Liver (tissue), 3 donors: ENCODE data around the gene ZNF18.

Experiments used
- CTCF ChIP-seq: fragments of 150-350 bp; IDR thresholded peaks from 2 replicates; pipeline ENCODE4 v1.5.1; 2017; ENCODE audit warnings: improper control_type of control experiment, low read depth, low read length; ENCODE audit not compliant: missing input control
- EGR1 ChIP-seq, 2 donors: IDR thresholded peaks; 2 replicates each; pipeline ENCODE4 v1.6.1; 2016 to 2018; ENCODE audit warnings: antibody characterized with exemption in 2 of 2, low read depth in 2 of 2
- FOXA1 ChIP-seq: IDR thresholded peaks from 2 replicates; pipeline ENCODE4 v1.6.1; 2016; ENCODE audit warnings: antibody characterized with exemption
- GABPA ChIP-seq, 2 donors: IDR thresholded peaks in 1 of 2; conservative IDR thresholded peaks in 1 of 2; 2 replicates each; pipeline ENCODE4 v1.6.1; 2016; ENCODE audit warnings: antibody characterized with exemption in 2 of 2, mild to moderate bottlenecking in 1 of 2, moderate library complexity in 1 of 2
- HNF4G ChIP-seq: IDR thresholded peaks from 2 replicates; pipeline ENCODE4 v1.6.1; 2016; ENCODE audit warnings: antibody characterized with exemption
- JUND ChIP-seq, 2 donors: IDR thresholded peaks; 2 replicates each; pipeline ENCODE4 v1.6.1; 2016; ENCODE audit warnings: antibody characterized with exemption in 2 of 2
- MAX ChIP-seq: IDR thresholded peaks from 2 replicates; pipeline ENCODE4 v1.6.1; 2016; ENCODE audit warnings: antibody characterized with exemption
- RAD21 ChIP-seq, 2 donors: IDR thresholded peaks; 2 replicates each; pipeline ENCODE4 v1.6.1; 2016; ENCODE audit warnings: antibody characterized with exemption in 2 of 2, mild to moderate bottlenecking in 2 of 2
- SP1 ChIP-seq: IDR thresholded peaks from 2 replicates; pipeline ENCODE4 v1.6.1; 2018; ENCODE audit warnings: antibody characterized with exemption, mild to moderate bottlenecking
- TAF1 ChIP-seq: conservative IDR thresholded peaks from 2 replicates; pipeline ENCODE4 v1.6.1; 2016; ENCODE audit warnings: antibody characterized with exemption, mild to moderate bottlenecking
- YY1 ChIP-seq: IDR thresholded peaks from 2 replicates; pipeline ENCODE4 v1.6.1; 2016; ENCODE audit warnings: antibody characterized with exemption, mild to moderate bottlenecking
- ZBTB33 ChIP-seq: IDR thresholded peaks from 2 replicates; pipeline ENCODE4 v1.6.1; 2016; ENCODE audit warnings: antibody characterized with exemption
- TF ChIP-seq, protein P1 (sequence below): IDR thresholded peaks from 2 replicates; pipeline ENCODE4 v1.6.1; 2016; ENCODE audit warnings: antibody characterized with exemption
- TF ChIP-seq, protein P2 (sequence below): IDR thresholded peaks from 2 replicates; pipeline ENCODE4 v1.6.1; 2016; ENCODE audit warnings: antibody characterized with exemption, mild to moderate bottlenecking
- donor health status: healthy.
- donor health status: healthy.

- TF ChIP-seq CTCF (no peak), SP1 (no peak), FOXA1 (no peak), TAF1 (no peak), MAX (no peak), HNF4G (no peak), YY1 (no peak), JUND (IDR thresholded peaks at IDR 0.05) (no peak), EGR1 (IDR thresholded peaks at IDR 0.05; ENCODE audit: low read depth in 2 of 2) (no peak), ZBTB33 (no peak), GABPA (IDR thresholded peaks at IDR 0.05 in 1 of 2, conservative IDR thresholded peaks at IDR 0.05 in 1 of 2) (no peak), RAD21 (IDR thresholded peaks at IDR 0.05) (no peak)
- TF ChIP-seq, protein P1, sequence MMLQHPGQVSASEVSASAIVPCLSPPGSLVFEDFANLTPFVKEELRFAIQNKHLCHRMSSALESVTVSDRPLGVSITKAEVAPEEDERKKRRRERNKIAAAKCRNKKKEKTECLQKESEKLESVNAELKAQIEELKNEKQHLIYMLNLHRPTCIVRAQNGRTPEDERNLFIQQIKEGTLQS = no peak
- TF ChIP-seq, protein P2, sequence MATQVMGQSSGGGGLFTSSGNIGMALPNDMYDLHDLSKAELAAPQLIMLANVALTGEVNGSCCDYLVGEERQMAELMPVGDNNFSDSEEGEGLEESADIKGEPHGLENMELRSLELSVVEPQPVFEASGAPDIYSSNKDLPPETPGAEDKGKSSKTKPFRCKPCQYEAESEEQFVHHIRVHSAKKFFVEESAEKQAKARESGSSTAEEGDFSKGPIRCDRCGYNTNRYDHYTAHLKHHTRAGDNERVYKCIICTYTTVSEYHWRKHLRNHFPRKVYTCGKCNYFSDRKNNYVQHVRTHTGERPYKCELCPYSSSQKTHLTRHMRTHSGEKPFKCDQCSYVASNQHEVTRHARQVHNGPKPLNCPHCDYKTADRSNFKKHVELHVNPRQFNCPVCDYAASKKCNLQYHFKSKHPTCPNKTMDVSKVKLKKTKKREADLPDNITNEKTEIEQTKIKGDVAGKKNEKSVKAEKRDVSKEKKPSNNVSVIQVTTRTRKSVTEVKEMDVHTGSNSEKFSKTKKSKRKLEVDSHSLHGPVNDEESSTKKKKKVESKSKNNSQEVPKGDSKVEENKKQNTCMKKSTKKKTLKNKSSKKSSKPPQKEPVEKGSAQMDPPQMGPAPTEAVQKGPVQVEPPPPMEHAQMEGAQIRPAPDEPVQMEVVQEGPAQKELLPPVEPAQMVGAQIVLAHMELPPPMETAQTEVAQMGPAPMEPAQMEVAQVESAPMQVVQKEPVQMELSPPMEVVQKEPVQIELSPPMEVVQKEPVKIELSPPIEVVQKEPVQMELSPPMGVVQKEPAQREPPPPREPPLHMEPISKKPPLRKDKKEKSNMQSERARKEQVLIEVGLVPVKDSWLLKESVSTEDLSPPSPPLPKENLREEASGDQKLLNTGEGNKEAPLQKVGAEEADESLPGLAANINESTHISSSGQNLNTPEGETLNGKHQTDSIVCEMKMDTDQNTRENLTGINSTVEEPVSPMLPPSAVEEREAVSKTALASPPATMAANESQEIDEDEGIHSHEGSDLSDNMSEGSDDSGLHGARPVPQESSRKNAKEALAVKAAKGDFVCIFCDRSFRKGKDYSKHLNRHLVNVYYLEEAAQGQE = no peak
These were observed 30.4 kb upstream of the ZNF18 start for GRCh38 chr17:12027658-12028057.
